Cardiac atrium fibroblast (primary cell): ENCODE data around the gene GPR25. TPM values are rescaled to one million over a fixed set of nuclear protein-coding genes. Genes with fewer than 3 reads are reported as not detected.

Source experiments
- total RNA-seq: library from RNA; depleted of rRNA; stranded (reverse); fragments of >200 nt; gene quantifications from 2 replicates; pipeline ENCODE4 v1.2.3, GENCODE V29; 2015

GPR25 gene
- total RNA-seq, result not detected in 2 replicates

GRCh38 chr1:200872446-200873115, at the start of gene GPR25:
Gene GPR25, plus strand, starts transcription at chr1:200872981. Its CDS starts 57 bp downstream, at chr1:200873038.

GRCh38 chr1:200894712-200895442, 22.1 kb downstream of the GPR25 start, which contains the start of gene INAVA:
Gene INAVA, plus strand, starts transcription at chr1:200894900. Its CDS starts 3,501 bp downstream, at chr1:200898401.

Other genes starting within 250 kb of the GPR25 start
- 11.0 and 13.0 TPM in 2 replicates for gene DDX59, start 203.1 kb upstream of the GPR25 start, total RNA-seq
- gene CAMSAP2, start 134.1 kb upstream of the GPR25 start, total RNA-seq, result 16.0 and 17.1 TPM in 2 replicates
- not detected in 2 replicates for gene INAVA, start 21.9 kb downstream of the GPR25 start, total RNA-seq
- gene KIF21B, start 150.7 kb downstream of the GPR25 start, total RNA-seq, result under 0.01 and 0.16 TPM in 2 replicates
- gene CACNA1S, start 239.4 kb downstream of the GPR25 start, total RNA-seq, result not detected in 2 replicates